Measurements from ENCODE around the gene KRTAP12-4. TPM values are rescaled to one million over a fixed set of nuclear protein-coding genes. Genes with fewer than 3 reads are reported as not detected.
"Not testable (repeated sequence)": the region's sequence is repeated elsewhere in the genome, so short reads cannot be mapped to it uniquely, and the experiment has no call there.

Gene KRTAP12-4, protein sequence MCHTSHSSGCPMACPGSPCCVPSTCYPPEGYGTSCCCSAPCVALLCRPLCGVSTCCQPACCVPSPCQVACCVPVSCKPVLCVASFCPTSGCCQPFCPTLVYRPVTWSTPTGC
- not detected for total RNA-seq

- ATAC-seq (no peak), DNase-seq (ENCODE audit: low spot score) (peak; percentile 12)
- intact Hi-C loops (cut with DNase I): no loop called here
Measured at GRCh38 chr21:44654576-44655175, at the start of gene KRTAP12-4. TSS of gene KRTAP12-4 (minus strand) at chr21:44654659. CDS start at chr21:44654614, 45 bp downstream.

DNA sequence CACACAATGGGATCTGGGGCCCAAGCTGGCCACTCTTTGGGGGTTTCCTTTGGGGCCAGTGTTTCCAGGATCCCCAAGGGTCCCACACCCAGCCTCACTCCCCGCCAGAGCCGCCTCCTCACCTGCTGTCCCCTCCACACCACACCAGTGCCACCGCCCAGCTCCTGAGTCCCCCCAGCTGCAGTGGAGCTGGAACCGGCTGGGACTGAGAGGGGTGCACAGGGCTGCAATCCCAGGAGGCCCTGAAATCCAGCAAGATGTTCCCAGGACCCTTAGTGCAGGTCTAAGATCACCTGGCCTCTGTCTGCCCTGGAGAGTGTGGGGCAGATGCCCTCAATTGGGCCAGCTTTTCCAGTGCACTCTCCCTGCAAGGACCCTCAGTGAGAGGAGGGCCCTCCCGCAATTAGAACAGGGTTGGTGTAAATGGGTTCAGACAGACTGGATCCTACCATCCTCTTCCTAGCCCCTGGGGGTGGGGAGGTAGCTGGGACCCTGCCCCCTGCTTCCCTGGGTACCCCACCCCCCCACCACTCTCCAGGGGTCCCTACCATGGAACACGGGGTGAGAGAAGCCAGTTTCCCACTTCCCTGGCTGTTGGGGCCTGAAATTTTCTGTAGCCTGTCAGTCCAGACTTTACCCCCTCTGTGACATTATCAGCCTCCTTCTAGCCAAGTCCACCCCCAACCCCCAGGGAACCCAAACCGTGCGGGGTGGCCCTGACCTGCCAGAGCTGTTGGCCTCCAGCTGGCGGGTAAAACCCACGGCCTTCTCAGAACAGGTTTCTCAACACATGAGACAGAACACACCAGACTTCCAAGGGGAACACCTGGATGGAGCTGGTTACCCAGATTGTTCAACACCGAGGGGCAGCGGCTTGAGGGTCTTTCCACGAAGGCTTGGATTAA, 49.5 kb upstream of the KRTAP12-4 start:
- intact Hi-C loops (cut with DNase I): no loop called here
- ATAC-seq (no peak), DNase-seq (ENCODE audit: low spot score) (peak; percentile 23)

DNA sequence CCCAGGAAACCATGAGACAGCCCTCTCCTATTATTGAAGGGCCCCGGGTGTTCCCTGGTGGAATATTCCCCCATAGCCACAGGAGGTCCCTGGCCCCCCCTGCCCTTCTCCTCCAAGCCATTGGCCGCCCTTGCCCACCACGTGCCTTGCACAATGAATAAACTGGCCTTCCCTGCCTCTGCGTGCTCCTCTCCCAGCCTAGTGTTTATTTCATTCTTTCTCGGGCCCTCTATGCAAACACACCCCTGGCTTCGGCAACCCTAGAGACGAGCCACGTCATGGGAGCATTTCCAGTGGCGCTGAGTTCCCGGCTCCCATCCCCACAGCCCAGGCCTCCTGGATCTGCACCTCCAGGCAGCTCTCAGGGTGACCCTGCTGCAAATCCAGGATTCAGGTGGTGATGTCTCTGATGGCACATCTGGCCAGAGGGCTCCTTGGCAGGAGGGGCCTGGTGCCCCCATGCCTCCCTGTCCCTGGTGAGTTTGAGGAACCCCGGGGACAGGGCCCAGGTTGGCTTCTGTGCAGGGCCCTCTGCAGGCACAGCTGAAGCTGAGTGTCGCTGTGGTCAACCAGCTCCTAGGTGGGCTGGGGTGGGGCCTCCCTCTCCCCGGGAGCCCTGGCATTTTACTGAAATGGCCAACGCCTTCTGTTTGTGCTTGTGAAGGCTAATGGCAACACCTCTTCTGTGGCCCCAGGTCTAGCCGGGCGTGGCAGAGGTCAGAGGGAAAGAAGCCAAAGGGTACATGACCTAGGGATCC, 48.7 kb upstream of the KRTAP12-4 start:
- DNase-seq (ENCODE audit: low spot score): peak; percentile 37
- intact Hi-C loops (cut with DNase I): no loop called here
- no peak for ATAC-seq

DNA sequence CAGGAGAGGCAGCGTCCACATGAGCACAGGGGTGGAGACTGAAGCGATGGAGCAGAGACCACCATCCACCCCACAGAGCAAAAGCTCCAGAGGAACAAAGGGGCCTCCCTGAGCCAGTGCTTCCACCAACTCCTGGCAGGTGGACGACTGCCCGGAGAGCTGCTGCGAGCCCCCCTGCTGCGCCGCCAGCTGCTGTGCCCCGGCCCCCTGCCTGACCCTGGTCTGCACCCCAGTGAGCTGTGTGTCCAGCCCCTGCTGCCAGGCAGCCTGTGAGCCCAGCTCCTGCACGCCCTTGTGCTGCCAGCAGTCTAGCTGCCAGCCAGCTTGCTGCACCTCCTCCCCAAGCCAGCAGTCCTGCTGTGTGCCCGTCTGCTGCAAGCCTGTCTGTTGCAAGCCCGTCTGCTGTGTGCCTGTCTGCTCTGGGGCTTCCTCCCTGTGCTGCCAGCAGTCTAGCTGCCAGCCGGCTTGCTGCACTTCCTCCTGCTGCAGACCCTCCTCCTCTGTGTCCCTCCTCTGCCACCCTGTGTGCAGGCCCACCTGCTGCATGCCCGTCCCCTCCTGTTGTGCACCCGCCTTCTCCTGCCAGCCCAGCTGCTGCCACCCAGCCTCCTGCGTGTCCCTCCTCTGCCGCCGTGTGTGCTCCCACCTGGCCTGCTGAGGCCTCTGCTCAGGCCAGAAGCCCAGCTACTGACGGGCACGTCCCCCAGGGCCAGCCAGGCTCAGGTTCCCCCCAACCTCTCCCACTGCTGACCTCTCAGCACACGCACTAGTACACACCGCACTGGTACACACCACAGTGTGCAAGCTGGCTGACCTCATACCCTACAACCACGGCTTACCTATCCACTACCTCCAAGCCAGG, 47.9 kb upstream of the KRTAP12-4 start:
- intact Hi-C loops (cut with DNase I): no loop called here
- peak; percentile 36 for DNase-seq (ENCODE audit: low spot score)
- no peak for ATAC-seq

DNA sequence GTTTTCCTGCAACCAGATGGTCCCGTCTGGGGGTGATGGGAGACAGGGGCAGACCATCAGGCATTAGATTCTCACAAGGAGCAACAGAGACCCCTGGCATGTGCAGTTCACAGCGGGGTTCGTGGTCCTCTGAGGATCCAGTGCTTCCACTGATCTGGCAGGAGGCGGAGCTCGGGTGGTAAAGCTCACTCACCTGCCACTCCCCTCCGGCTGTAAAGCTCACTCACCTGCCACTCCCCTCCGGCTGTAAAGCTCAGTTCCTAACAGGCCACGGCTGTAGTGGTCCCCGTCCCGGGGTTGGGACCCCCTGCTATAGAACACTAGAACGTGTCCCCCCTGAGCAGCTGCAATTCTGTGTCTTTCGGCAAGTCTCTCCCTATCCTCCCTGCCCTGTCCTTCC, 47.1 kb upstream of the KRTAP12-4 start:
- DNase-seq (ENCODE audit: low spot score) (peak; percentile 50), ATAC-seq (no peak)
- intact Hi-C loops (cut with DNase I): no loop called here

- intact Hi-C loops (cut with DNase I): no loop called here
- DNase-seq (ENCODE audit: low spot score) (peak; percentile 17), ATAC-seq (no peak)
Measured at GRCh38 chr21:44701023-44701400, 46.6 kb upstream of the KRTAP12-4 start.

GRCh38 chr21:44700101-44701022, 45.9 kb upstream of the KRTAP12-4 start:
- no peak for ATAC-seq
- peak; percentile 13 for DNase-seq (ENCODE audit: low spot score)
- intact Hi-C loops (cut with DNase I): no loop called here

- intact Hi-C loops (cut with DNase I): no loop called here
- DNase-seq (ENCODE audit: low spot score) (peak; percentile 25), ATAC-seq (no peak)
Measured at GRCh38 chr21:44699502-44700001, 45.1 kb upstream of the KRTAP12-4 start.

DNA sequence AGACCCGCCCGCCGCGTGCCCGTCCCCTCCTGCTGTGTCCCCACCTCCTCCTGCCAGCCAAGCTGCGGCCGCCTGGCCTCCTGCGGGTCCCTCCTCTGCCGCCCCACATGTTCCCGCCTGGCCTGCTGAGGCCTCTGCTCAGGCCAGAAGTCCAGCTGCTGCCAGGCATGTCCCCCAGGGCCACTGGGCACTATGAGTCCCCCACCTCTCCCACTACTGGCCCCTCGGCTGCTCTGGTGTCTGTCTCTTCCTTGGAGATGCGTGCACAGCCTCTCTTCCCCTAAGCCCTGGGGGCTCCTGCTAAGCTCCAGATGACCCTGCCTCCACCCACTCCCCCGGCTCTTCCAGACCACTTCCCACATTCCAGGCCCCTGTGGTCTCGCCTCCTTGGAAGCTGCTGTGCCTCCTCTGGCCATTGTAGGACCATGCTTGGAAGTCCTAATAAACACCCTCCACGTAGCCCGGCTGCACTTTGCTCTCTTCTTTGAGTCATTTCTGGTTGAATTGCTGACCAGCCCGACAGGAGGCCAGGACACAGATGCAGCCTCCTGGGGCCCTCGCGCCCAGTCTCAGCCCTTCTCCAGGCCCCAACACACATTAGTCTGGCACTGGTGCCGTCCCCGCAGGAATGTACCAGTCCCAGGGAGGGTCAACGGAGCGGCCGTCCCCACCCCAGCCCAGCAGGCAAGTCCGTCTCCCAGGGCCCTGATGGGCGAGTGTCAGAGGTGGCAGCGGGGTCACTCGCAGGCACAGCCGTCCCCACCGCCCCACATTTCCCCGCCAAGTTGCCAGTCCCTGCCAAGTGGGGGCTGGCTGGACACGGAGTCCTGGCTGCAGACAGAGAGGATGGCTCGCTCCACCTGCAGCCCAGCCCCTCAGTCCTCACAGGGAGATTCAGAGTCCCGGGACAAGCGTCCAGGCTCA, 43.6 kb upstream of the KRTAP12-4 start:
- intact Hi-C loops (cut with DNase I): no loop called here
- DNase-seq (ENCODE audit: low spot score): peak; percentile 52
- no peak for ATAC-seq

GRCh38 chr21:44697172-44697810, 42.8 kb upstream of the KRTAP12-4 start, which contains the start of gene KRTAP10-12:
TSS of gene KRTAP10-12 (plus strand) at chr21:44697172. CDS start at chr21:44697202, 30 bp downstream.
- intact Hi-C loops (cut with DNase I); ATAC-seq; DNase-seq (ENCODE audit: low spot score): not testable (repeated sequence)

- ATAC-seq (no peak), DNase-seq (ENCODE audit: low spot score) (peak; percentile 33)
- intact Hi-C loops (cut with DNase I): no loop called here
Measured at GRCh38 chr21:44696572-44696971, 42.1 kb upstream of the KRTAP12-4 start.

DNA sequence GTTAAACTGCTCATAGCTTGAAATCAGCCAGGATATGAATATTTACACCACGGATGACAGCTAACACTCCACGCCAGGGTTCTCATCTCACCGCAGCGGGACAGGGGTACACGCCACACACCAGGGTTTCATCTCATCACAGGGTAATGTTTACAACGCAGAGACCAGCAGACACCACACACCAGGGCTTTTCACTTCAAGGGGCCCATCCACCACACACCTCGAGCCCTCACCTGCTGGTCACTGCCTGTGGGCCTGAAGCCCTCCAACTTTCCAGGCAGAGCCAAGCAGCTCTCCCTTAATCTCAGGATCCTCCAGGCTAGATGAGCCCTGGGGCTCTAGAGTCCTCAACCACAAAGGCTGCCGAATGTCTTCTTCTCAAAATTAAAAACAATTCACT, 41.2 kb upstream of the KRTAP12-4 start:
- DNase-seq (ENCODE audit: low spot score) (no peak), ATAC-seq (no peak)
- intact Hi-C loops (cut with DNase I): no loop called here

DNA sequence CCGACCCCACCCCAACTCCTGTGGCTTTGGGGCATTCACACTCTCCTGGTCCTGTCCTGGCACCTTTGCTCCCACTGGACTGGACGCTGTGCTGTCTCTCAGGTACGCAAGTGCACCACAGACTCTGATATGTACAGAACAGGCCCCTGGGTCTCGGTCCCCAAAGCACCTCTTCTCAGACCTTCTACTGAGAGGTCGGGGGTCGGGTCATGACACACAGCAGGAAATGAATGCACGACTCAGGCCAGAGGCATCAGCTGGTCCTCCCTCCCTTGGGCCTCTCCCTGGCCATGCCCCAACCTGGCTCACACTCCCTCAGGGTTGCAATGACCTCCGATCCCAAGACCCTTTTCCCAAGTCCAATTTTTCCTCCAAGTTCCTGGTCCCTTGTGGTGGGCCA, 40.7 kb upstream of the KRTAP12-4 start:
- DNase-seq (ENCODE audit: low spot score): peak; percentile 17

GRCh38 chr21:44694776-44695175, 40.3 kb upstream of the KRTAP12-4 start:
- ATAC-seq: no peak
- peak; percentile 25 for DNase-seq (ENCODE audit: low spot score)
- intact Hi-C loops (cut with DNase I): no loop called here

More for the DNA sequence above, 40.7 kb upstream of the KRTAP12-4 start:
- no peak for ATAC-seq
- intact Hi-C loops (cut with DNase I): no loop called here

- DNase-seq (ENCODE audit: low spot score) (no peak), ATAC-seq (no peak)
- intact Hi-C loops (cut with DNase I): no loop called here
Measured at GRCh38 chr21:44692798-44693512, 38.5 kb upstream of the KRTAP12-4 start.
